OCI-LY1 (cell line): Measurements from ENCODE around the gene ESR1.
"Not testable (repeated sequence)": the region's sequence is repeated elsewhere in the genome, so short reads cannot be mapped to it uniquely, and the experiment has no call there.

Experiments used
- H2AFZ ChIP-seq: fragments of 200-600 bp; sonication (generic), shearing (Covaris generic); 2 replicates; pipeline ENCODE4 v1.6.0; 2014; ENCODE audit warnings: antibody characterized with exemption, mild to moderate bottlenecking, low read length
- H3F3A ChIP-seq: fragments of 200-600 bp; sonication (generic), shearing (Covaris generic); 2 replicates; pipeline ENCODE4 v1.6.0; 2014; ENCODE audit warnings: mild to moderate bottlenecking, antibody characterized with exemption, low read length, moderate library complexity; ENCODE audit not compliant: insufficient read depth
- H3K27ac ChIP-seq: fragments of 200-600 bp; sonication (generic); 2 replicates; pipeline ENCODE4 v1.5.1; 2014; ENCODE audit warnings: low read length, mixed run types, mild to moderate bottlenecking, low read depth; ENCODE audit not compliant: poor library complexity, severe bottlenecking
- H3K27me3 ChIP-seq: fragments of 200-600 bp; sonication (generic); 2 replicates; pipeline ENCODE4 v1.6.0; 2014; ENCODE audit warnings: antibody characterized with exemption, mild to moderate bottlenecking, low read length, moderate library complexity; ENCODE audit not compliant: insufficient read depth
- H3K36me3 ChIP-seq: fragments of 200-600 bp; sonication (generic); 2 replicates; pipeline ENCODE4 v1.6.1; 2014; ENCODE audit warnings: mild to moderate bottlenecking, antibody characterized with exemption, low read length, moderate library complexity, mixed read lengths; ENCODE audit not compliant: insufficient read depth
- H3K4me1 ChIP-seq: fragments of 200-600 bp; sonication (generic); 2 replicates; pipeline ENCODE4 v1.5.1; 2014; ENCODE audit warnings: mild to moderate bottlenecking, low read length, moderate library complexity; ENCODE audit not compliant: insufficient read depth, severe bottlenecking
- H3K4me2 ChIP-seq: fragments of 200-600 bp; sonication (generic), shearing (Covaris generic); 2 replicates; pipeline ENCODE4 v1.6.1; 2014; ENCODE audit warnings: low read length
- H3K4me3 ChIP-seq: fragments of 200-600 bp; sonication (generic); 2 replicates; pipeline ENCODE4 v1.5.1; 2014; ENCODE audit warnings: low read length, low read depth, mild to moderate bottlenecking, mixed read lengths; ENCODE audit not compliant: poor library complexity, severe bottlenecking
- H3K79me2 ChIP-seq: fragments of 200-600 bp; shearing (Covaris generic); 2 replicates; pipeline ENCODE4 v1.6.1; 2016; ENCODE audit warnings: mixed run types, low read length, mixed read lengths; ENCODE audit not compliant: insufficient read depth
- H3K9ac ChIP-seq: fragments of 200-600 bp; sonication (generic), shearing (Covaris generic); 2 replicates; pipeline ENCODE4 v1.6.1; 2014; ENCODE audit warnings: mild to moderate bottlenecking, low read length, mixed read lengths
- H3K9me2 ChIP-seq: fragments of 200-600 bp; sonication (generic), shearing (Covaris generic); 2 replicates; pipeline ENCODE4 v1.6.1; 2014; ENCODE audit warnings: low read depth, mild to moderate bottlenecking, low read length, mixed read lengths
- H3K9me3 ChIP-seq: fragments of 200-600 bp; shearing (Covaris generic); 2 replicates; pipeline ENCODE4 v1.6.1; 2014; ENCODE audit warnings: low read length, mixed read lengths
- H4K20me1 ChIP-seq: fragments of 200-600 bp; sonication (generic), shearing (Covaris generic); 2 replicates; pipeline ENCODE4 v1.6.0; 2016; ENCODE audit warnings: mild to moderate bottlenecking, low read length; ENCODE audit not compliant: insufficient read depth
- EZH2 ChIP-seq: fragments of 200-600 bp; sonication (generic), shearing (Covaris generic); IDR thresholded peaks from 2 replicates; pipeline ENCODE4 v1.8.0; 2017; ENCODE audit warnings: borderline replicate concordance, mixed run types, mild to moderate bottlenecking, antibody characterized with exemption, low read length, moderate library complexity, mixed read lengths
- TF ChIP-seq, protein P1 (sequence below): fragments of 200-600 bp; sonication (generic), shearing (Covaris generic); IDR thresholded peaks from 2 replicates; pipeline ENCODE4 v1.5.1; 2017; ENCODE audit warnings: mild to moderate bottlenecking, antibody characterized with exemption, low read length, moderate library complexity, mixed read lengths

The ESR1 gene

DNA sequence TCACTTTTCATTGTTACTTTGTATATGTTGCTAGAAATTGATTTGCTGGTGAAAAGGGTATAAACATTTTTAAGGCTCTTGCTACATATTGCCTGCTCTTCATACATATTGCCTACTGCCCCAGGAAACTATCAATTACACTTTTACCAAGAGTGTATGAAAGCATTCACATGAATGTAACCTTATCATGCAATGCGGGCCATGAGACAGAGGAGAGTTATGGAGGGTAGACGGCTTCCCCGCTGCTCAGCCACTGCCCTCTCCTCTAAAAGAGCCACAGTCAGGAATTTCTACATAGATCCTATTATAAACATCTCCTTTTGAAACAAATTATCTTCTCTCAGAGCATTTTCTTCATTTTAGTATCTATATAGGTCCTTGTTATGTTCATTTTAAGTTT, 264.4 kb downstream of the ESR1 start:
- Histone ChIP-seq H3K4me1 (no peaks in the 10 kb centered on the region), H3K36me3 (no peaks in the 10 kb centered on the region), H3K9ac (no peak overlapping the region), H3K79me2 (no peaks in the 10 kb centered on the region), H3F3A (no peaks in the 10 kb centered on the region), H4K20me1 (no peaks in the 10 kb centered on the region), H3K9me2 (no peaks in the 10 kb centered on the region), H3K4me3 (no peak overlapping the region), H3K27ac (no peak overlapping the region), H2AFZ (no peak overlapping the region), H3K4me2 (no peak overlapping the region), H3K9me3 (no peaks in the 10 kb centered on the region), H3K27me3 (no peaks in the 10 kb centered on the region)
- no peak for TF ChIP-seq EZH2
- TF ChIP-seq, protein P1, sequence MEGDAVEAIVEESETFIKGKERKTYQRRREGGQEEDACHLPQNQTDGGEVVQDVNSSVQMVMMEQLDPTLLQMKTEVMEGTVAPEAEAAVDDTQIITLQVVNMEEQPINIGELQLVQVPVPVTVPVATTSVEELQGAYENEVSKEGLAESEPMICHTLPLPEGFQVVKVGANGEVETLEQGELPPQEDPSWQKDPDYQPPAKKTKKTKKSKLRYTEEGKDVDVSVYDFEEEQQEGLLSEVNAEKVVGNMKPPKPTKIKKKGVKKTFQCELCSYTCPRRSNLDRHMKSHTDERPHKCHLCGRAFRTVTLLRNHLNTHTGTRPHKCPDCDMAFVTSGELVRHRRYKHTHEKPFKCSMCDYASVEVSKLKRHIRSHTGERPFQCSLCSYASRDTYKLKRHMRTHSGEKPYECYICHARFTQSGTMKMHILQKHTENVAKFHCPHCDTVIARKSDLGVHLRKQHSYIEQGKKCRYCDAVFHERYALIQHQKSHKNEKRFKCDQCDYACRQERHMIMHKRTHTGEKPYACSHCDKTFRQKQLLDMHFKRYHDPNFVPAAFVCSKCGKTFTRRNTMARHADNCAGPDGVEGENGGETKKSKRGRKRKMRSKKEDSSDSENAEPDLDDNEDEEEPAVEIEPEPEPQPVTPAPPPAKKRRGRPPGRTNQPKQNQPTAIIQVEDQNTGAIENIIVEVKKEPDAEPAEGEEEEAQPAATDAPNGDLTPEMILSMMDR, result no peak

DNA sequence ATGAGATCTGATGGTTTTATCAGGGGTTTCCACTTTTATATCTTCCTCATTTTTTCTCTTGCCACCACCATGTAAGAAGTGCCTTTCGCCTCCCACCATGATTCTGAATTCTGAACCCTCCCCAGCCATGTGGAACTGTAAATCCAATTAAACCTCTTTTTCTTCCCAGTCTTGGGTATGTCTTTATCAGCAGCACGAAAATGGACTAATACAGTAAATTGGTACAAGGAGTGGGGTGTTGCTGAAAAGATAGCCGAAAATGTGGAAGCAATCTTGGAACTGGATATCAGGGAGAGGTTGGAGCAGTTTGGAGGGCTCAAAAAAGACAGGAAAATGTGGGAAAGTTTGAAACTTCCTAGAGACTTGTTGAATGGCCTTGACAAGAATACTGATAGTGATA, 268.8 kb downstream of the ESR1 start:
- not testable (repeated sequence) for H3K4me3 ChIP-seq, H3K27ac ChIP-seq, H3K9ac ChIP-seq, H4K20me1 ChIP-seq, H3K9me3 ChIP-seq, H3K4me1 ChIP-seq, H3K27me3 ChIP-seq, H2AFZ ChIP-seq, H3F3A ChIP-seq, H3K9me2 ChIP-seq, H3K4me2 ChIP-seq, H3K36me3 ChIP-seq, H3K79me2 ChIP-seq

DNA sequence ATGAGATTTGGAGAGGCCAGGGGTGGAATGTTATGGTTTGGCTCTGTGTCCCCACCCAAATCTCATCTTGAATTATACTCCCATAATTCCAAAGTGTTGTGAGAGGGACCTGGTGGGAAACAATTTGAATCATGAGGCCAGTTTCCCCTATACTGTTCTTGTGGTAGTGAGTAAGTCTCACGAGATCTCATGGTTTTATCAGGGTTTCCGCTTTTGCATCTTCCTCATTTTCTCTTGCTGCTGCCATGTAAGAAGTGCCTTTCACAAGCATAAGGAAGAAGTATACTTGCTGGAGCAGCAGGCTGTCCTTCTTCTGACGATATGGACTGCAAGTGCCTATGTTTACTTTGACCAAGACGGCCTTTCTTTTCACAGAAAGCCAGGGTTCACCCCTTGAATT, 270.5 kb downstream of the ESR1 start:
- Histone ChIP-seq H3K9me2 (no peaks in the 10 kb centered on the region), H2AFZ (no peak overlapping the region), H3K4me2 (no peak overlapping the region), H3K9me3 (no peaks in the 10 kb centered on the region), H3K27ac (no peak overlapping the region), H3F3A (no peaks in the 10 kb centered on the region), H3K4me1 (no peaks in the 10 kb centered on the region), H3K79me2 (no peaks in the 10 kb centered on the region), H3K36me3 (no peaks in the 10 kb centered on the region), H3K4me3 (no peak overlapping the region), H3K9ac (no peak overlapping the region), H4K20me1 (no peaks in the 10 kb centered on the region), H3K27me3 (no peaks in the 10 kb centered on the region)
- TF ChIP-seq, protein P1, result no peak
- TF ChIP-seq EZH2, result no peak

DNA sequence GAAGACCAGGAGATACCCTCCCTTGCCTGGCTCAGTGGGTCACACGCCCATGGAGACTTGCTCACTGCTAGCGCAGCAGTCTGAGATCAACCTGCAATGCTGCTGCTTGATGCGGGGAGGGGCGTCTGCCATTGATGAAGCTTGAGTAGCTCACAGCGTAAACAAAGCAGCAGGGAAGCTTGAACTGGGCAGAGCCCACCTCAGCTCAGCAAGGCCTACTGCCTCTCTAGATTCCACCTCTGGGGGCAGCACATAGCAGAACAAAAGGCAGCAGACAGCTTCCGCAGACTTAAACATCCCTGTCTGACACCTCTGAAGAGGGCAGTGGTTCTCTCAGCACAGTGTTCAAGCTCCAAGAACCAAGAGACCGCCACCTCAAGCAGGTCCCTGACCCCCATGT, 271.3 kb downstream of the ESR1 start:
- H2AFZ ChIP-seq, result no peak overlapping the region
- no peaks in the 10 kb centered on the region for H3K27me3 ChIP-seq
- no peaks in the 10 kb centered on the region for H3K36me3 ChIP-seq
- H3K9me2 ChIP-seq, result no peaks in the 10 kb centered on the region
- H3K4me1 ChIP-seq, result no peaks in the 10 kb centered on the region
- no peaks in the 10 kb centered on the region for H3K79me2 ChIP-seq
- TF ChIP-seq EZH2, result no peak
- TF ChIP-seq, protein P1, result no peak; the same call in 1 of the 2 replicates
- no peak overlapping the region for H3K4me2 ChIP-seq
- no peak overlapping the region for H3K27ac ChIP-seq
- H4K20me1 ChIP-seq, result no peaks in the 10 kb centered on the region
- H3K4me3 ChIP-seq, result no peak overlapping the region
- H3K9me3 ChIP-seq, result no peaks in the 10 kb centered on the region
- no peaks in the 10 kb centered on the region for H3F3A ChIP-seq
- H3K9ac ChIP-seq, result no peak overlapping the region
